CD4-positive, alpha-beta T cell treated with Interleukin-15 for 1 hour (primary cell): ENCODE data around the gene LRRC32.

Experiments
- DNase-seq: peaks from one replicate; pipeline ENCODE4 v3.0.0-alpha.2; 2020

LRRC32 gene

GRCh38 chr11:76698321-76699043 lies 27.9 kb upstream of the LRRC32 start:
- no peak for DNase-seq

- DNase-seq, result no peak
These were observed 26.2 kb upstream of the LRRC32 start for GRCh38 chr11:76696756-76697155.

- no peak for DNase-seq
These were observed 25.2 kb upstream of the LRRC32 start for GRCh38 chr11:76695771-76696170.

GRCh38 chr11:76695133-76695532 lies 24.6 kb upstream of the LRRC32 start:
- no peak for DNase-seq

GRCh38 chr11:76694664-76695063 lies 24.1 kb upstream of the LRRC32 start:
- DNase-seq, result no peak

- DNase-seq, result no peak
These were observed 23.3 kb upstream of the LRRC32 start for GRCh38 chr11:76693806-76694205.

- DNase-seq, result no peak
These were observed 22.4 kb upstream of the LRRC32 start for GRCh38 chr11:76692956-76693355.

GRCh38 chr11:76691655-76692054 lies 21.1 kb upstream of the LRRC32 start:
- DNase-seq, result no peak

- DNase-seq, result peak; percentile 54
These were observed 20.2 kb upstream of the LRRC32 start for GRCh38 chr11:76690736-76691135.

- no peak for DNase-seq
These were observed 19.0 kb upstream of the LRRC32 start for GRCh38 chr11:76689313-76690260.

- DNase-seq, result no peak
These were observed 17.6 kb upstream of the LRRC32 start for GRCh38 chr11:76688146-76688545.

- peak; percentile 43 for DNase-seq
These were observed 15.9 kb upstream of the LRRC32 start for GRCh38 chr11:76686261-76687079.

- no peak for DNase-seq
These were observed 15.3 kb upstream of the LRRC32 start for GRCh38 chr11:76685831-76686230.

- DNase-seq, result no peak
These were observed 14.7 kb upstream of the LRRC32 start for GRCh38 chr11:76685237-76685636.

- DNase-seq, result no peak
These were observed 14.0 kb upstream of the LRRC32 start for GRCh38 chr11:76684516-76684915.

GRCh38 chr11:76683161-76684095 lies 12.9 kb upstream of the LRRC32 start:
- DNase-seq, result no peak

GRCh38 chr11:76682684-76683083 lies 12.1 kb upstream of the LRRC32 start:
- DNase-seq, result no peak

GRCh38 chr11:76682106-76682505 lies 11.6 kb upstream of the LRRC32 start:
- no peak for DNase-seq

GRCh38 chr11:76680518-76681425 lies 10.2 kb upstream of the LRRC32 start:
- DNase-seq, result peak; percentile 64

- peak; percentile 30 for DNase-seq
These were observed 7.8 kb upstream of the LRRC32 start for GRCh38 chr11:76678321-76678720.

- no peak for DNase-seq
These were observed 6.9 kb upstream of the LRRC32 start for GRCh38 chr11:76677458-76677765.
